Activated naive CD4-positive, alpha-beta T cell treated with anti-CD3 and anti-CD28 coated beads, Interleukin-2, amount 50 U/mL, for 72 hours (primary cell): ENCODE measurements around the gene PLXNA3. TPM values are rescaled to one million over a fixed set of nuclear protein-coding genes. Genes with fewer than 3 reads are reported as not detected.
"Not testable (repeated sequence)": the region's sequence is repeated elsewhere in the genome, so short reads cannot be mapped to it uniquely, and the experiment has no call there.

ENCODE experiments used
- ATAC-seq, 2 donors: fragments of 150-1000 bp; cut with Tn5 transposase; 2 replicates each; pipeline ENCODE4 v1.10.0; 2021; ENCODE audit warnings: mild to moderate bottlenecking in 2 of 2, moderate library complexity in 2 of 2
- DNase-seq, 2 donors: peaks; one replicate each; pipeline ENCODE4 v3.0.0; 2021 to 2022; ENCODE audit warnings: low spot score in 2 of 2
- H3K27ac Mint-ChIP-seq, 2 donors: one replicate each; pipeline ENCODE4 v1.8.0; 2022; ENCODE audit warnings: mild to moderate bottlenecking in 2 of 2, mixed read lengths in 2 of 2
- H3K36me3 Mint-ChIP-seq, 2 donors: one replicate each; pipeline ENCODE4 v1.8.0; 2022; ENCODE audit warnings: mixed read lengths in 2 of 2
- H3K9me3 Mint-ChIP-seq, 2 donors: one replicate each; pipeline ENCODE4 v1.8.0; 2022; ENCODE audit warnings: mixed read lengths in 2 of 2
- total RNA-seq, 2 donors: library from RNA; stranded (reverse); gene quantifications; one replicate each; pipeline ENCODE4 v1.2.3, GENCODE V29; 2022

PLXNA3 gene
- total RNA-seq, 2 donors from 2014 or later, result 37.2 to 40.4 TPM

- Mint-ChIP-seq H3K27ac (peak overlapping the region in 1 of 2 donors; percentile 72), H3K36me3 (peaks cover 4 to 5% of the 10 kb centered on the region in 2 donors), H3K9me3 (no peaks in the 10 kb centered on the region)
- DNase-seq (no peak), ATAC-seq (no peak)
Observed at GRCh38 chrX:154483325-154483724, 25.2 kb downstream of the PLXNA3 start.

- ATAC-seq (peak in 1 of 2 donors; percentile 31), DNase-seq (no peak)
- H3K27ac Mint-ChIP-seq, result no peak overlapping the region
- H3K9me3 Mint-ChIP-seq, result no peaks in the 10 kb centered on the region
- H3K36me3 Mint-ChIP-seq, result peaks cover 5% of the 10 kb centered on the region in 2 donors
Observed at GRCh38 chrX:154484255-154485149, 26.4 kb downstream of the PLXNA3 start.

GRCh38 chrX:154485150-154486051 is 27.3 kb downstream of the PLXNA3 start:
- Mint-ChIP-seq H3K27ac (no peak overlapping the region), H3K36me3 (peaks cover 5 to 9% of the 10 kb centered on the region in 2 donors), H3K9me3 (no peaks in the 10 kb centered on the region)
- DNase-seq, result no peak
- ATAC-seq, result no peak

DNA sequence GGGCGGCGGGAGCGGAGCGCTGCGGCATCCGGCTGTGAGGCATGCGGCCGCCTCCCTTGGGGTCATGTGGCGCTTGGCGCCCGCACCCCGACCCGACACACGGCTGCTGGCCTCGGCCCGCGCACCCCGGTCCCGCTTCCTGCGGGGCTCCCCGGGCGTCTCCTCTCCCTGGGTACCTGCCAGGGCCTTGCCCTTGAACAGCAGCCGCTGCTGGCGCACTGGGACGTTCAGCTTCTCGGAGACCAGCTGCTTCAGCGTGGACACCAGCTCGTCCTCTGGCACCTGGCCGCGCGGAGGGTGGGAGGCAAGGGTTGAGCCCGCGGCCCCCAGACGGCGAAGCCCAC is 27.9 kb downstream of the PLXNA3 start:
- peak; percentile 36 to 61 for DNase-seq
- peak in 1 of 2 donors; percentile 14 for ATAC-seq
- Mint-ChIP-seq H3K9me3 (no peaks in the 10 kb centered on the region), H3K27ac (no peak overlapping the region), H3K36me3 (peaks cover 5 to 9% of the 10 kb centered on the region in 2 donors)

DNA sequence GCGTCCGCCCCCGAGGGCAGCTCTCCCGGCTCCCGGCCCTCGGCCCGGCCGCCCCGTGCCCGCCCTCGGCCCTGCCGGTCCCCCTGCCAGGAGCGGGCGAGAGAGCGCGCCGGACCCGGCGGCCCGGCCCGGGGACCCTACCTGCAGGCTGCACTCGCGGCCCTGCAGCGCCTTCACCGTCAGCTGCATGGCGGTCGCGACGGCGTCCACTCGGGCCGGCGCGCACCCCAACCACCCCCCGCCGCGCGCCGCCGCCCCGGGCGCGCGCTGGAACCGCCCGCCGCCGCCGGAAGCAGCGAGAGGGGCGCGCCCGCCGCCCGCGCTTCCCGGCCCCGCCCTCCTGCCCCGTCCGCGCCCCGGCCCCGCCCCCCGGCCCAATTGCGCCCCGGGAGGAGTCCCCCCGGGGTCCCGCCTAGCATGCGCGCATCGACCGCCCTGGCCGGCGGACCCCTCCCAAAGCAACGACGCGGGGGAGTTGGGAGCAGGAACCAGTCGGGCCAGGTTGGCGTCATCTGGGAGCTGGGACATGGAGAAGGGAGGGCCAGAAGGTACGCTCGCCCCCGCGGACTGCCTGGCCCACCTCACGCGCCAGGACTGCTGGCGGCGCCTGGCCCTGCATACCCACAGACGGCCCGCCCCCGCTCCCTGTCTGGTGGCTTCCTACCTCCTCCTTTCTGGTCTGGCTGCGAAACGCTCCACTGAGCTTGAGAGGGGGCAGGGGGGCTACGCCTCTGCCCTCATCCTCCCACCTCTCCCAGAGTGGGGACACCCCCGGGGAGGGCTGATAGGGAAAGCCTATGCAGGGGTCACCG is 28.5 kb downstream of the PLXNA3 start, which contains the start of gene UBL4A:
TSS of gene UBL4A (minus strand) at position 220 of the 812 bp plus-strand sequence. CDS start at position 189, 31 bp downstream.
- DNase-seq, result peak in 1 of 2 donors; percentile 62
- Mint-ChIP-seq H3K36me3 (peaks cover 5 to 9% of the 10 kb centered on the region in 2 donors), H3K9me3 (no peaks in the 10 kb centered on the region), H3K27ac (peak within 1 kb of the TSS in 1 of 2 donors; percentile 44)
- ATAC-seq, result peak; percentile 9 to 47

DNA sequence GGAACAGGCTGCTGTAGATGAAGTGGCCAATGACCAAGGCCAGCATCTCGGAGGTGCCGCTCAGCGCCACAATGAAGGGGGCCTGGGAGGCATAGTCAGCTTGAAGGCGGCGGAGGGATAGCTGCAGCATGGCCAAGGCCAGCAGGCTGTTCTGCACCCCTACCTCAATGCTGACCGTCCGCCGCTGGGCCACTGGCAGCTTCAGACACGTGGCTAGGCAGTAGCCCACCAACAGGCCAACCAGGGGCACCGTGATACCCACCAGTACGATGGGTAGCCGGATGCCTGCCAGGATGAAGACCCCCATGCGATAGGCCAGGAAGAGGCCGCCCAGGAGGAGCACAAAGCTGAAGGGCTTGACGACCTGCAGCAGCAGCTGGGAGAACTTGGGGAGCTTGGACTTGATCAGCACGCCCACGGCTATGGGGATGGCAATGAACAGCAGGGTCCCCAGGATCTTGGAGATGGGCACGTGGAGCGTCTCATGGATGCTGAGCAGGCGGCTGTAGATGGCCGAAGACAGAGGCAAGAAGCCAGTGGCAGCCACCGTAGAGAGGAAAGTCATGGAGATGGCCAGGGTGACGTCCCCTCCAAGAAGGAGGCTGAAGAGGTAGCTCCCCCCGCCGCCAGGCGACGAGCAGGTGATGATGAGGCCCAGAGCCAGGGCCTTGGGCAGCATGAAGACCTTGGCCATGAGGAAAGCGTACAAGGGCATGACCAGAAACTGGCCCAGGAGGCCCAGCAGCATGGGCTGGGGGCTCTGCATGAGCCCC is 29.6 kb downstream of the PLXNA3 start:
- Mint-ChIP-seq H3K9me3 (no peaks in the 10 kb centered on the region), H3K27ac (no peak overlapping the region), H3K36me3 (peaks cover 5 to 9% of the 10 kb centered on the region in 2 donors)
- ATAC-seq, result no peak
- DNase-seq, result no peak

GRCh38 chrX:154488336-154489075 is 30.4 kb downstream of the PLXNA3 start:
- Mint-ChIP-seq H3K9me3 (no peaks in the 10 kb centered on the region), H3K27ac (no peak overlapping the region), H3K36me3 (peaks cover 5 to 9% of the 10 kb centered on the region in 2 donors)
- ATAC-seq (no peak), DNase-seq (no peak)

- Mint-ChIP-seq H3K27ac (peak overlapping the region in 1 of 2 donors; percentile 84), H3K9me3 (no peaks in the 10 kb centered on the region), H3K36me3 (peaks cover 5 to 8% of the 10 kb centered on the region in 2 donors)
- ATAC-seq (no peak), DNase-seq (no peak)
Observed at GRCh38 chrX:154489182-154489581, 31.1 kb downstream of the PLXNA3 start.

DNA sequence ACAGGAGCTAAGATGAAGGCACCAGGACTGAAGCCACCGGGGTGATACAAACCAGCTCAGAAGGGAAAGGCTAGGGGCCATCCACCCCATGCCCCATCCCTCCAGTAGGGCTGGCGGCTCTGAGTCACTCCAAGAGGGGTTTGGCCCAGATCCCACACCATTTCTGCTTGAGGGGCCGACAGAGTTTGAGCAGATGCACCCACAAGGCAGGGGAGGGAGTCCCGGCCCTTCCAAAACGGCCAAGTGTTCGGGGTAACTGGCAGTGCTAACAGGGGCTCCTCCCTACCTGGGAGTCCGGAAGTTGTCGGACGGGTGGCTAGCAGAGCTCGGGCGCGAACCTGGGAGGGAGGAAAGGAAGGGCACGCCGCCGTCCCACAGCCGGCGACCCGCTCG is 31.9 kb downstream of the PLXNA3 start:
- no peaks in the 10 kb centered on the region for H3K9me3 Mint-ChIP-seq
- peaks cover 5% of the 10 kb centered on the region in 2 donors for H3K36me3 Mint-ChIP-seq
- peak in 1 of 2 donors; percentile 23 for DNase-seq
- H3K27ac Mint-ChIP-seq, result peak overlapping the region; percentile 81 to 84
- peak; percentile 17 to 32 for ATAC-seq

- ATAC-seq (peak; percentile 93 to 94), DNase-seq (peak; percentile 81 to 94)
- peaks cover 5% of the 10 kb centered on the region in 2 donors for H3K36me3 Mint-ChIP-seq
- H3K9me3 Mint-ChIP-seq, result no peaks in the 10 kb centered on the region
- H3K27ac Mint-ChIP-seq, result peak within 1 kb of the TSS; percentile 81 to 84
Observed at GRCh38 chrX:154490414-154491083, 32.5 kb downstream of the PLXNA3 start, which contains the start of gene SLC10A3. SLC10A3 (minus strand) TSS chrX:154490629; CDS start chrX:154488940, 1,689 bp downstream.

DNA sequence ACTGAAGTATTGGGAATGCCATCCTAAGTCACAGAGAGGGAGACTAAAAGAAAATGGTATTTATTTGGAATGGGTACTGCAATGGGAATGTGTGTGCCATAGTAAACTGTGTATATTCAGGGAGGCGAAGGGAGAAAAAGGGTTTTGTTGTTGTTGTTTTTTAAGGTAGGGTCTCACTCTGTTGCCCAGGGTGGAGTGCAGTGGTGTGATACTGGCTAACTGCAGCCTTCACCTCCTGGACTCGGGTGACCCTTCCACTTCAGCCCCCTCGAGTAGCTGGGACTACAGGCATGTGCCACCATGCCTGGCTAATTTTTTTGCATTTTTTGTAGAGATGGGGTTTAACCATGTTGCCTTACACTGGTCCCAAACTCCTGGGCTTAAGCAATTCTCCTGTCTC is 36.6 kb downstream of the PLXNA3 start:
- ATAC-seq (no peak), DNase-seq (no peak)
- no peaks in the 10 kb centered on the region for H3K9me3 Mint-ChIP-seq
- no peak overlapping the region for H3K27ac Mint-ChIP-seq
- H3K36me3 Mint-ChIP-seq, result peaks cover 0 to 2% of the 10 kb centered on the region in 2 donors

GRCh38 chrX:154495472-154495922 is 37.4 kb downstream of the PLXNA3 start:
- H3K36me3 Mint-ChIP-seq, result no peaks in the 10 kb centered on the region
- DNase-seq, result no peak
- ATAC-seq, result no peak
- no peak overlapping the region for H3K27ac Mint-ChIP-seq
- H3K9me3 Mint-ChIP-seq, result no peaks in the 10 kb centered on the region

- not testable (repeated sequence) for DNase-seq, H3K9me3 Mint-ChIP-seq, ATAC-seq
Observed at GRCh38 chrX:154496591-154497137, 38.6 kb downstream of the PLXNA3 start.

DNA sequence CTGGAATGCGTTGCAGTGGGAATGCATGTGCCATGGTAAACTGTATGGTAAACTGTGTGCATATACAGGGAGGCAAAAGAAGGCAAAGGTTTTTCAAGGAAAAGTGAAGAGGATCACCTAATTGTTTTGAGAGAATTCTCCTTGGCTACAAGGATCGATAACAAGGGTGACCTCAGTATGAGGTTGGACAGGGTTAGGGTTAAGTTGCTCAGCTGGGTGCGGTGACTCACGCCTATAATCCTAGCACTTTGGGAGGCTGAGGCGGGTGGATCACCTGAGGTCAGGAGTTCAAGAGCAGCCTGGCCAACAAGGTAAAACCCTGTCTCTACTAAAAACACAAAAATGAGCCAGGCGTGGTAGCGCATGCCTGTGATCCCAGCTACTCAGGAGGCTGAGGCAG is 43.3 kb downstream of the PLXNA3 start:
- not testable (repeated sequence) for DNase-seq, H3K27ac Mint-ChIP-seq, H3K36me3 Mint-ChIP-seq, H3K9me3 Mint-ChIP-seq
- ATAC-seq, result peak in 1 of 2 donors; percentile 16

More at GRCh38 chrX:154496591-154497137, 38.6 kb downstream of the PLXNA3 start:
- H3K27ac Mint-ChIP-seq, result peak overlapping the region in 1 of 2 donors; percentile 53
- H3K36me3 Mint-ChIP-seq, result not testable (repeated sequence)
